Bronchial epithelial cell (primary cell): Measurements from ENCODE around the gene BOLL. TPM values are rescaled to one million over a fixed set of nuclear protein-coding genes. Genes with fewer than 3 reads are reported as not detected.
"Not testable (repeated sequence)": the region's sequence is repeated elsewhere in the genome, so short reads cannot be mapped to it uniquely, and the experiment has no call there.

ENCODE experiments used
- DNase-seq: peaks from one replicate; pipeline ENCODE4 v3.0.0-alpha.2; 2010; ENCODE audit warnings: low read depth
- FAIRE-seq: peaks from 2 replicates; lab custom pipeline; 2011; peaks lifted over from hg19 to GRCh38; lab: Jason Lieb, UNC
- H3K27me3 ChIP-seq: 2 replicates; pipeline ENCODE4 v1.5.1; 2011; ENCODE audit warnings: low read length; ENCODE audit not compliant: control insufficient read depth, insufficient read depth
- H3K36me3 ChIP-seq: 2 replicates; pipeline ENCODE4 v1.5.1; 2011; ENCODE audit warnings: low read length; ENCODE audit not compliant: control insufficient read depth, insufficient read depth
- H3K4me3 ChIP-seq: 2 replicates; pipeline ENCODE4 v1.5.1; 2011; ENCODE audit warnings: mild to moderate bottlenecking, low read depth, low read length, control low read depth
- CTCF ChIP-seq: IDR thresholded peaks from 2 replicates; pipeline ENCODE4 v1.5.1; 2011; ENCODE audit warnings: mild to moderate bottlenecking, moderate library complexity, low read length, control low read depth, inconsistent platforms; ENCODE audit not compliant: insufficient read depth, severe bottlenecking
- total RNA-seq: library from RNA; depleted of rRNA; stranded (reverse); fragments of >200 nt; gene quantifications from 2 replicates; pipeline ENCODE4 v1.2.1, GENCODE V29; 2014

Gene BOLL
- total RNA-seq, 1 donor from 2014 or later, result not detected

DNA sequence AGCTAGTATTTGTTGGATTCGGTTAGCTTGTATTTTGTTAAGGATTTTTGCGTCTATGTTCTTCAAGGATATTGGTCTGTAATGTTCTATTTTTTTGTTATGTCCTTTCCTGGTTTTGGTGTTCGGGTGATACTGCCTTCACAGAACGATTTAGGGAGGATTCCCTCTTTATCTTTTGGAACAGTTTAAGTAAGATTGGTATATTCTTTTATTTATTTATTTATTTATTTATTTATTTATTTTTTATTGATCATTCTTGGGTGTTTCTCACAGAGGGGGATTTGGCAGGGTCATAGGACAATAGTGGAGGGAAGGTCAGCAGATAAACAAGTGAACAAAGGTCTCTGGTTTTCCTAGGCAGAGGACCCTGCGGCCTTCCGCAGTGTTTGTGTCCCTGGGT is 89.9 kb downstream of the BOLL start:
- FAIRE-seq, H3K36me3 ChIP-seq, DNase-seq, H3K27me3 ChIP-seq, H3K4me3 ChIP-seq: not testable (repeated sequence)

DNA sequence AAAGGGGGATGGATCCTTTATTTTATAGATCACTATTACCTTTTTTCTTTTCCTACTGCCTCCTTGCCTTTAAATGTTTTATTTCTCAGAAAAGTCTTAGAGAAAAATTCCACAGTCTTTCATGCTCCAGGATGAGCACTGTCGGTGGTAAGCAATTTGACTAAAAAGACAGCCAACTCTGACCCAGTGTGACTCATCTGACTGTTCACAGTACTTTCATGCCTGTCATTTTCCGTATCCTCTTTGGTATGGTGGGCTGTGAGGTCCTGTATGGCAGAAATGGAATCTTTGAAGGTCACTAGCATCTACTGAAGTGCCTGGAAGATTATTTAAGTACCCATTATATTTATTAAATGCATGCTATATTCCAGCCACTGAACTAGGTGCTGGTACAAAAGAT is 107.6 kb downstream of the BOLL start:
- FAIRE-seq, result no peak
- no peaks in the 10 kb centered on the region for H3K27me3 ChIP-seq

DNA sequence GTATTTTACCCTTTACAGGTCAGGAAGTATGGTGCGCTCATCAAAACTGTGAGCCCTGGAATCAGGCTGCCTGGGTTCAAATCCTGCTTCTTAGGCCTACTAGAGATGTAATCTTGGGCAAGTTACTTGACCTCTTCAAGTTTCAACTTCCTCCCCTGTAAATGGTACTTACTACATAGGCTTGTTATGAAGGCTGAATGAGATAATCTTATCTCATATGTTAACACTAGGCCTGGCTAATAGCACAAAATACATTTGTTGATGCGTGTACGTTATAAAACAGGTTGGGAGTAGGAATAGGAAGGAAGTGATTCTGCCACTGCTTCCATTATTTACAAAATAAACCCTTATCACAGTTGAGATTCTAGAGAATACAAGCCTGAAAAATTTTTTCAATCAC is 108.1 kb downstream of the BOLL start:
- DNase-seq (no peak), FAIRE-seq (no peak)
- Histone ChIP-seq H3K36me3 (no peaks in the 10 kb centered on the region), H3K4me3 (no peak overlapping the region), H3K27me3 (no peaks in the 10 kb centered on the region)
- no peak for TF ChIP-seq CTCF

More for the DNA sequence above, 107.6 kb downstream of the BOLL start:
- no peak for TF ChIP-seq CTCF
- Histone ChIP-seq H3K36me3 (no peaks in the 10 kb centered on the region), H3K4me3 (no peak overlapping the region)
- DNase-seq, result no peak

Other genes starting within 250 kb of the BOLL start
- gene RFTN2, start 109.7 kb downstream of the BOLL start, total RNA-seq, result under 0.01 and 0.13 TPM in 2 replicates
- 5.9 and 6.6 TPM in 2 replicates for gene MARS2, start 80.0 kb downstream of the BOLL start, total RNA-seq
- gene PLCL1, start 19.3 kb upstream of the BOLL start, total RNA-seq, result under 0.01 TPM in 1 of 2 replicates, not detected in the other